Uterus (tissue), 2 donors: ENCODE results near the gene NKIRAS2.
"Not testable (repeated sequence)": the region's sequence is repeated elsewhere in the genome, so short reads cannot be mapped to it uniquely, and the experiment has no call there.

Experiments
- CTCF ChIP-seq, 4 experiments: fragments of 200-600 bp in 2 of 4; fragments of 450-650 bp in 2 of 4; sonication (generic) in 2 of 4; IDR thresholded peaks; one replicate each; pipeline ENCODE4 v1.5.1; 2016 to 2019; ENCODE audit warnings: antibody characterized with exemption in 4 of 4, mild to moderate bottlenecking in 2 of 4, moderate library complexity in 1 of 4
- POLR2A ChIP-seq, 2 donors: fragments of 450-650 bp; IDR thresholded peaks; one replicate each; pipeline ENCODE4 v1.6.1; 2016; ENCODE audit warnings: antibody characterized with exemption in 2 of 2, mild to moderate bottlenecking in 1 of 2, moderate library complexity in 1 of 2

GRCh38 chr17:42010266-42010680 is 9.6 kb upstream of the NKIRAS2 start:
- not testable (repeated sequence) for TF ChIP-seq CTCF, POLR2A (IDR thresholded peaks at IDR 0.05)
